ENCODE results near the gene ASPHD1. TPM values are rescaled to one million over a fixed set of nuclear protein-coding genes. Genes with fewer than 3 reads are reported as not detected.

Gene ASPHD1
- polyA plus RNA-seq, 1 donor (not counting 4 experiments of a cell fraction or from before 2014, with no cell fraction given), result 0.71 TPM

DNA sequence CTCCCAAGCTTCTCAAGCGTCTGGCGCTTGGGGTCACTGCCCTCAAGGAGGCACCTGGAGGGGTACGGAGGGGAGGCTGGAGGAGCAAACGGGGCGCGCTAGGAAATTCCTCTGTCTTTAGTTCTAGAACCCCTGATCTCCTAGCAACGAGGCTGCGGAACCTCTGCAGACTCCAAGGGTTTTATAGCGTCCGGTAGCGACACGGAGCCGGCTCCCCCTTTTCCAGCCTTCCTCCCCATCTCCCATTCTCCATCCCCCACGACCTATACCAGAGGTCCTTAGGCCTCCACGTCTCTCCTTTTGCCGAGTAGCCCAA, 36.7 kb upstream of the ASPHD1 start:
- Histone ChIP-seq H3K27ac (ENCODE audit: control insufficient read depth, insufficient read depth, low read length) (peak overlapping the region; percentile 96), H3K4me1 (ENCODE audit: control insufficient read depth, extremely low read depth, insufficient read depth, low read length) (peaks cover 6% of the 10 kb centered on the region), H2AFZ (ENCODE audit: control insufficient read depth, low read length) (peak overlapping the region; percentile 90)

DNA sequence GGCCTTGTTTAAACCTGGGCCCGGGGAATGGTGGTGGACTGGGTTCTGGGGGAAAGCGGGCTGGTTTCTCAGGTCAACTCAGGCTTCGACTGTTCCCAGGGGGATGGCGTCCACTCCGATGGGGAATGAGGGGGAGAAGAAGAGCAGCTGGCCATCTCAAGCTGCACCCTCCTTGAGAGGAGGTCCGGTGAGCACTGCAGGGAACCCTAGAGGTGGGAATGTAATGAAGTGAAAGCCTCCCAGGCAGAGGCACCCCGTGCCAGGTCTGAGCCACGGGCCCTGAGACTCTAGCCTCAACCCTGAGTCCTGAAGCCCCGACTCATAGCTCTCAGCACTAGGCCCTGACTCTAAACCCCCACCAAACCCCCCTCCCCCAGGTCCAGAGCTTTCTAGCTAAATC, 36.1 kb upstream of the ASPHD1 start:
- Histone ChIP-seq H3K4me2 (ENCODE audit: control insufficient read depth, extremely low read depth, insufficient read depth, low read depth, low read length) (no peak overlapping the region), H3K4me3 (ENCODE audit: control insufficient read depth in 2 of 3, extremely low read depth in 1 of 3, insufficient read depth in 2 of 3, low read depth in 1 of 3, low read length in 3 of 3) (no peak overlapping the region), H4K20me1 (ENCODE audit: control insufficient read depth, extremely low read depth, insufficient read depth, low read length) (no peaks in the 10 kb centered on the region), H3K9ac (ENCODE audit: control insufficient read depth, extremely low read depth, insufficient read depth, low read length) (no peak overlapping the region), H3K79me2 (ENCODE audit: control insufficient read depth, insufficient read depth, low read length) (peaks cover 8% of the 10 kb centered on the region), H3K36me3 (ENCODE audit: control insufficient read depth in 2 of 2, extremely low read depth in 1 of 2, insufficient read depth in 2 of 2, low read length in 2 of 2) (peaks cover 0 to 11% of the 10 kb centered on the region in 2 experiments), H3K27me3 (ENCODE audit: control insufficient read depth, extremely low read depth, insufficient read depth, low read length) (no peaks in the 10 kb centered on the region), H3K27ac (ENCODE audit: control insufficient read depth, insufficient read depth, low read length) (no peak overlapping the region), H3K4me1 (ENCODE audit: control insufficient read depth, extremely low read depth, insufficient read depth, low read length) (peaks cover 6% of the 10 kb centered on the region), H3K9me1 (ENCODE audit: control insufficient read depth, extremely low read depth, insufficient read depth, low read length) (no peaks in the 10 kb centered on the region), H2AFZ (ENCODE audit: control insufficient read depth, low read length) (no peak overlapping the region), H3K9me3 (ENCODE audit: control insufficient read depth, low read depth, low read length) (no peaks in the 10 kb centered on the region)
- dilution Hi-C loops (cut with MboI; ENCODE audit: extremely low pct_ligation_motif_present, low sequenced_read_pairs), result no loop called here
- no peak for DNase-seq (ENCODE audit: low read depth, low spot score)
- TF ChIP-seq, protein P1, sequence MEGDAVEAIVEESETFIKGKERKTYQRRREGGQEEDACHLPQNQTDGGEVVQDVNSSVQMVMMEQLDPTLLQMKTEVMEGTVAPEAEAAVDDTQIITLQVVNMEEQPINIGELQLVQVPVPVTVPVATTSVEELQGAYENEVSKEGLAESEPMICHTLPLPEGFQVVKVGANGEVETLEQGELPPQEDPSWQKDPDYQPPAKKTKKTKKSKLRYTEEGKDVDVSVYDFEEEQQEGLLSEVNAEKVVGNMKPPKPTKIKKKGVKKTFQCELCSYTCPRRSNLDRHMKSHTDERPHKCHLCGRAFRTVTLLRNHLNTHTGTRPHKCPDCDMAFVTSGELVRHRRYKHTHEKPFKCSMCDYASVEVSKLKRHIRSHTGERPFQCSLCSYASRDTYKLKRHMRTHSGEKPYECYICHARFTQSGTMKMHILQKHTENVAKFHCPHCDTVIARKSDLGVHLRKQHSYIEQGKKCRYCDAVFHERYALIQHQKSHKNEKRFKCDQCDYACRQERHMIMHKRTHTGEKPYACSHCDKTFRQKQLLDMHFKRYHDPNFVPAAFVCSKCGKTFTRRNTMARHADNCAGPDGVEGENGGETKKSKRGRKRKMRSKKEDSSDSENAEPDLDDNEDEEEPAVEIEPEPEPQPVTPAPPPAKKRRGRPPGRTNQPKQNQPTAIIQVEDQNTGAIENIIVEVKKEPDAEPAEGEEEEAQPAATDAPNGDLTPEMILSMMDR (optimal IDR thresholded peaks at IDR 0.05 in 1 of 3, IDR thresholded peaks at IDR 0.05 in 1 of 3, conservative IDR thresholded peaks at IDR 0.05 in 1 of 3; ENCODE audit: extremely low read depth in 1 of 3, insufficient read depth in 2 of 3, low read length in 3 of 3), result no peak
- no peak for TF ChIP-seq EZH2 (IDR thresholded peaks at IDR 0.05; ENCODE audit: low read length)
- FAIRE-seq, result no peak

More for the DNA sequence above, 36.7 kb upstream of the ASPHD1 start:
- H3K9ac ChIP-seq (ENCODE audit: control insufficient read depth, extremely low read depth, insufficient read depth, low read length), result peak overlapping the region; percentile 90
- no peaks in the 10 kb centered on the region for H3K27me3 ChIP-seq (ENCODE audit: control insufficient read depth, extremely low read depth, insufficient read depth, low read length)
- peaks cover 5 to 12% of the 10 kb centered on the region in 2 experiments for H3K36me3 ChIP-seq (ENCODE audit: control insufficient read depth in 2 of 2, extremely low read depth in 1 of 2, insufficient read depth in 2 of 2, low read length in 2 of 2)
- H4K20me1 ChIP-seq (ENCODE audit: control insufficient read depth, extremely low read depth, insufficient read depth, low read length), result no peaks in the 10 kb centered on the region
- FAIRE-seq, result no peak
- no peak for DNase-seq (ENCODE audit: low read depth, low spot score)
- peaks cover 8% of the 10 kb centered on the region for H3K79me2 ChIP-seq (ENCODE audit: control insufficient read depth, insufficient read depth, low read length)
- H3K4me2 ChIP-seq (ENCODE audit: control insufficient read depth, extremely low read depth, insufficient read depth, low read depth, low read length), result peak overlapping the region; percentile 88
- H3K9me3 ChIP-seq (ENCODE audit: control insufficient read depth, low read depth, low read length), result no peaks in the 10 kb centered on the region
- dilution Hi-C loops (cut with MboI; ENCODE audit: extremely low pct_ligation_motif_present, low sequenced_read_pairs), result no loop called here
- no peaks in the 10 kb centered on the region for H3K9me1 ChIP-seq (ENCODE audit: control insufficient read depth, extremely low read depth, insufficient read depth, low read length)
- peak overlapping the region; percentile 62 to 87 (median 72) for H3K4me3 ChIP-seq (ENCODE audit: control insufficient read depth in 2 of 3, extremely low read depth in 1 of 3, insufficient read depth in 2 of 3, low read depth in 1 of 3, low read length in 3 of 3)
- no peak for TF ChIP-seq EZH2 (IDR thresholded peaks at IDR 0.05; ENCODE audit: low read length)
- TF ChIP-seq, protein P1 (optimal IDR thresholded peaks at IDR 0.05 in 1 of 3, IDR thresholded peaks at IDR 0.05 in 1 of 3, conservative IDR thresholded peaks at IDR 0.05 in 1 of 3; ENCODE audit: extremely low read depth in 1 of 3, insufficient read depth in 2 of 3, low read length in 3 of 3), result no peak

All from keratinocyte (primary cell).